GM19035 (cell line): ENCODE results near the gene PSMA5.
A peak's percentile ranks its signal among the peaks of the same experiment; 100 is the strongest.
"Not testable (repeated sequence)": the region's sequence is repeated elsewhere in the genome, so short reads cannot be mapped to it uniquely, and the experiment has no call there.

Experiments
- ATAC-seq: cut with Tn5 transposase; IDR thresholded peaks from one replicate; pipeline ENCODE4 v1.9.1; 2021; ENCODE audit not compliant: unreplicated experiment

The PSMA5 gene

GRCh38 chr1:109433322-109433721, 7.1 kb upstream of the PSMA5 start:
- no peak for ATAC-seq

DNA sequence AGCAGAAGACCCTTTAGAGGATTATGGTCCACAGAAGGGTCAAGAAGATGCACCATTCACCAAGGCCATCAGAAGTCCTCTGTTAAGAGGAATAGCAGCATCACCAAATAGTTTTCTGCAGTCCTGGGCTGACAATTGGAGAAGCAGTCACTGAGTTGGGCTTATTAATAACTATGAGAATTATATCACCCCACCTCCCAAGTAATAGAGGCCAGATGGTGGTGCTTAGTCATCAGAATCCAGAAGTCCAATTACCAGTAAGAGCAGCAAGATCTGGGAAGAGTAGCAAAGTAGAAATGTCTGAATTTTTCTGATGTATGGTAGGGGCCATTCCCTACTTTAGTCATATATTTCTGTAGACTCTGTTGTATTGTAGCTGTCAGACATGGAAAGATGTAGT, 6.1 kb upstream of the PSMA5 start:
- ATAC-seq = no peak

DNA sequence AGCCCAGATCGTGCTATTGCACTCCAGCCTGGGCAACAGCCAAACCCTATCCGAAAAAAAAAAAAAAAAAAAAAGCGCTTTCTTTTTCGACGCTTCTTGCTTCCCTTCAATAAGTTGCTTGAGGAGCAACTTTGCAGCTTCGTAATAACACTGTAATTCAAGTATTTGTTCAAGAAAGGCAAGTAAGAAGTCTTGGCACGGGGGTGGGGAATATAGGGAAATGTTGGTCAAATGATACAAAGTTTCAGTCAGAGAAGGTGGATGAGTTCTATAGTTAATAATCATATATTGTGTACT, 871 bp upstream of the PSMA5 start:
- no peak for ATAC-seq

DNA sequence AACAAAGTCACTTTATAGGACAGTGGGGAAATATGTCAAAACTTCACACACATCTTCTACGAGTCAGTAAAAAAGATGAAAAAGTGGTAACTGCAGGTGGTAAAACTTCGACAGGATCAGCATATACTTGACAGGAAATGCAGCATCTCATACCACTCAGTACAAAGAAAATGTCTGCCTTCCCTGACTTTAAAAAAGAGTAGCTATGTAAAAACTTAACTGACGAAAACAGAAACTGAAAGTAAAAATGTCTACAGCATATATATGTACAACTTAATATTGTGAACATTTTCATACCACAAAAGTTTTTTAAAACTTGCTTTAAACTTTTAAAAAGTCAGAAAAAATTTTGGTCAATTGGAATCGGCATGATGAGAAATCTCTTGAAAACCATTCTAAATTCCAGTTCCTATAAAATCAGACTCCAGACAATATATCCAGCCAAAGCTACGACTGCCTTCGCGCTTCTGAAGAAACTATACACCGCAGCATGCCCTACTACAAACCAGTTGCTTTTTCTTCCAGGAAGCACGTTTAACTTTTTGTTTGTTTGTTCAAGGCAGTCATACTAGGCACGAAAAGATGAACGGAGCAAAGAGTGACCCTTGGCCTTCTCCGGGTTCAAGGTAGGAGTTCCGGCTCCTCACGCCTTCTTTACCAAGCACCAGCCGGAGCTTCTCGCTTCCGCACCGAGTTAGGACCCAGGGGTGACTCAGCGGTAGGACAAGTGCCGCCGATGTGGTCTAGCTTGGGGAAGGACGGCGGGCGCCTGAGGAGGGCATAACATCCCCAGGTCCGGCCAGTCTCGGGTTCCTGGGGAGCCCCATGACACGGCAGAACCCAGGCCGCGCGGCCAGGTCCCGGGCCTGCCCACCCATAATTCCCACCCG, 612 bp downstream of the PSMA5 start:
- peak; percentile 34 for ATAC-seq

DNA sequence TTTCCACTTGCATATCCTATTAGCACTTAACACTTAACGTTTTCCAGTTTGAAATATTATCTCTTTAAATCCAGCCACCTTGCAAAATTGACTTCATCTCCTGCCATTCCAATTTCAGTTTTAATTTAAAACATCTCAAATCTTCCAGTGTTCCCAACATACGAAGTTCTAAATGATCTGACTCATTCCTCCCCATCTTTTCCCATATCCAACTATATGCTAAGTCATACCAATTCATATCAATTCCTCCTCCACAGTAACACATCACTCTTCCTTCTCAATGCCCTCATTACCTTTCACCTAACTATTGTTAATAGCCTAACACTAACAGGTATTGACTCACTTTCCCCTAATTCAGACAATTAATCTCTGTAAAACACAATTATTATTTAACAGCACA, 2.8 kb downstream of the PSMA5 start:
- no peak for ATAC-seq

- ATAC-seq = no peak
Measured at GRCh38 chr1:109412551-109412950, 13.7 kb downstream of the PSMA5 start.

DNA sequence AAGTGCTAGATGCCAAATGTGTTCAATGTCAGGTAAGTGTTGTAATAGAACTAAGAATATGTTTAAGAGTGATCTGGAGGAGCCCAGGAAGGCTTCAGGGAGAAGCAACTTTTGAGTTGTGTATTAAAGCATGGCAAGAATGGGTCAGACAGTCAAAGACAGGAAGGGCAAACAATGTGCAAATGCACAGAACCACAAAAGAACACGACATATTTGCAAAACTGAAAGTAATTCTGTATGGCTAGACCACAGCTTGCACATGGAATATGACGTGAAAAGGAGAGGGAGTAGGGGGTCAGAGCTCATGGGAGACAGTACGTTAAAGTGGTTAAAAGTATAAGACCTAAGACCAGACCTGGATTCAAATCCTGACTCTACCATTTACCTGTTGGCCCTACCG, 21.4 kb downstream of the PSMA5 start:
- ATAC-seq = no peak

DNA sequence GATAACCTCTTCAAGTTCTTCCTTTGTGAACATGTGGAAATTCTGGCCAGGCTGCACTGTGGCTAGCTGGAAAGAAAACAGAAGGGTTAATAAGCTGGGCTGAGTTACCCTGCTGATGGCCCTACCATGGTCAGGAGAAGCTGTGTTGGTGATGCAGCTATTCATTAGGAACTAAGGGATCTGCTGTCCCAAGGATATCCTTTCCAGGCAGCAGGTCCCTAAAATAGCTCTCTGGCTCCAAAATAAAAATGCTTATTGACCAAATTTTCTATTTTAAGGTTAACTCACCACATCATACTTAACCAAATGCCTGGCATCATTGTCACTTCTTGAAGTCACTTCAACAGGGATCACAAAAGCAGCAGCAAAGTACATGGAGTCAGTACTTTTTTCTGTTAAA, 24.2 kb downstream of the PSMA5 start:
- ATAC-seq = no peak

DNA sequence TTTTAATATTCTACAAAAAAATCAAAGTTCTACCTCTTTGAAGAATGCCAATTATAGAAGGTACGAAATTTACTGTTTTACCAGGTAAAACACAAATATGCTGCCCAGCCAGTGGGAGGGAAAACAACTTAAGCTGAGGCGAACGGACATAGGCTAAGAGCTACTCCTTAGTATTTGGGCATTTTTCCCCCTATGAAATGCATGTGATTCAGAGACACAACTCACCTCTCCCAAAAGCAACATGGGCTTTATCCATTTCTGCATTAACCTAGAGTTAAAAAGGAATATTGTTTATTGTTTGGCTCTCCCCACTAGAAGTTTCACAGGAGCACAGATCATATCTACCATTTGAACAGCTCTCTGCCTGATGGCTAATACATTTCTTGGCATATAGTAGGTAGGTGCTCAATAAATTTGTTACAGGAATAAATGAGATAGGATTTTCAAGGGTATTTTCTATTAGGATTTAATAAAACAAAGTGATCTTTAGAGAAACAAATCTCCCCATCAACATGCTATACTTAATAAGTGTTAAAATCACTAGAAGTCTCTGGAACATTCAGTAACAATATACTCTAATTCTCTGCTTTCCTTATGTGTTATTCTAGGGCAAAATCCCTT, 26.1 kb downstream of the PSMA5 start:
- no peak for ATAC-seq

DNA sequence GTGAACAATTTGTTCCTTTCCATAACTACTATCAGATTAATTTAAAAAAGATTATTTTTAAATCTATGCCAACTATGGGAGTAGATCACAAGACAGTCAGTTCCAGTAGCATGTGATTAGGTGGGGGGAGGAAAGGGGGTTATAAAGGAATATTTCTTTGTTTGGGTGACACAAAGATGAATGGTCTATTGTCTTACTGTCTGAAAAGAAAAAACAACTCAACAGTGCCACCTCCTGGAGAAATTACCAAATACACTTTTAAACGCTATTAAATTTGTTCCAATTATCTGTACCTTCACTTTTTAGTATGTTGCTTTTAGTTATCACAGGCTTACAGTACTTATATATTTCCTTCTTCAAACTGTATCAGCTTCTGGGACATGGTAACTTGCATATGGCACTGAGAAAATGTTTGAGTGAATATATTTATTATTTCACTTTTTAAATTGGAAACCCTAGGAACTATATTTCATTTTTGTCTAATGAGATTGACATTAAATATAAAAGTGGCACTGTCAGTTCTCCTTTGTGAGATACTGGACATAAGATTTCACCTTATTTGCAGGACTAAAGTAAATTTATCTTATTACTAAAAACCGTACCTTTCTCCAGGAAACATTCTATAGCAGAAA, 26.8 kb downstream of the PSMA5 start:
- ATAC-seq = no peak

DNA sequence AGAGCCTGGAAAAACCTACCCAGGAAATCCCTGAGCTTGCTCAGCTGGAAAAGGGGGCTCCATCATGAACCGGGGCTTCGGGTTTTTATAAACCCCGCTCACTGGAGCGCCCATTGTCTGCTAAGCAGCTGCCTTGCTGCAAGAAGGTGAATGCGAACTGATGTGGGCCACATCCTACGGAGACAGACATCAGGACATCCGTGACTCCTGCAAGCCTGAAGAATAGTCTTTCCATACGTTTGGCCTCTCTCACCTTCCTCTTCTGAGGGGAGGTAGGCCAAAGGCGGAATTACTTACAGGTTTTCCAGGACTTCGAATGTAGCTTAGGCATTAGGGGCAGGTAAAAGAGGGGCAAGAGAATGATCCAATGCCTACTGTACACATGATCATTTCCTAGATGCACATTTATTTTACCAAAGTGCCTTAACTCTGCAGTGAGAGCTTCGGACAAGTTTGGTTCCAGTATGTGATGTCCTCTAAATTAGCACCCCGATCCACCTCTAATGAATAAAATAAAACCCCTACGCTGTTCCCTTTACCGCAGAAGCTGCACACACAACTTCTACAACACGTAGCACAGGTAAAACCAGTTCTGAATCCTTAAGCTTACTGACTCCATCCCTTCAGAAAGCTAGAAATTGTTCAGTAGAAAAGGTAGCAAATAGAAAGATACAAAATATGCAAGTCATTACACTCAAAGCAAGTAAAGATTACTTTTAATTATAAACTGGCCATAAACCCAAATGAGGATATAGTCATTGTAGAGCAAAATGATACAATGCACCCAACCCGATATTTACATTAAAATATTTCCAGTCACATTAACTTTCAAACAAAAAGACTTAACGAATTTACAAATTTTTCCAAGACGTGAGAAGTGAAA, 27.7 kb downstream of the PSMA5 start:
- no peak for ATAC-seq

GRCh38 chr1:109397581-109398342, 28.5 kb downstream of the PSMA5 start, which contains the start of gene SORT1:
TSS of gene SORT1 (minus strand) at chr1:109397918. CDS start at chr1:109397892, 26 bp downstream.
- ATAC-seq = peak; percentile 83

DNA sequence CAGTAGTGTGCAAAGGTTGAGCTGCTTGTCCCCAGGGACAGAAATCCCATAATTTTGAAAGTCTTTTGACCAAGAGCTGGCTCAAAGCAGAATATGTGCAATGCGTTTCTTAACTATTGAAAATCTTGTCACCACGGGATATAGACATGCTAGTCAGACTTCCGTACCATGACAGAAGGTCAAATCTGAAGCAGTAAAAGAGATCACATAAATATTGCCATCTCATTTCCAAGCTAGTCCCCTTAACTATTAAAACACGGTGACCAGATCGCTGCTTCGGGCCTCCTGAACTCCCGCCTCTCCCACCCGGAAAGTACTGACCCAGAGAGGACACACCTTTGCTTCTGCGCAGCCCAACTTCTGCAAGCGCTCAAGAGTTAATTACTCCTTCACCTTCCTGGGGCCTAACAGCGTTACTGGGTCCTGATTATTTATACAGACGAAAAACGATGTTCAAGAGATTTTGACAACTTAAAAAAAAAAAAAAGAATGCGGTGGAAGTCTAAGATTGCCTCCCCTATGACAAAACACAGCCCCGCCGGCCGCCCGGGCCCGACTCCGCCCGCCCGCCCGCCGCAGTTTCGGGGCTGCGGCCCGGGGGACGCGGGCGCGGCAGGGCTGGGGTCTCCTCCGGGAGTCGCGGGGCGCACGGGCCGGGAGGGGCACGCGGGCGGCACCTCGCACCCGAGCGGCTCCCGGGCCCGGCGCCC, 29.2 kb downstream of the PSMA5 start:
- ATAC-seq = peak; percentile 28

DNA sequence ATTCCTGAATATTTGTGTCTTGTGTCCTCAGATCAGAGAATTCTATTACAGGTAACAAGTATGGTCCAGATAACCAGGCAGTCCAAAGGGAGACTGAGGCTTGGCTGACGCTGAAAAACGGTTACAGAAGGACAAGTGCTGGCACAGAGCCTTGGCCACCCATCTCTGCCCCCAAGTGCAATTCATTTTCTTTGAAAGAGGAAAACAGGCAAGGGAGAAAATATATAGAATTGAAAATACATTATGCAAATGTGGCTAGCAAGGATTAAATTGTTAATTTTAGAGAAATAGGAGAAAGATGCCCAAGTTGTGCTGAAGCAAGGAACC, 29.8 kb downstream of the PSMA5 start:
- no peak for ATAC-seq

- ATAC-seq = no peak
Measured at GRCh38 chr1:109395602-109396512, 30.4 kb downstream of the PSMA5 start.

GRCh38 chr1:109395282-109395599, 31.0 kb downstream of the PSMA5 start:
- ATAC-seq = not testable (repeated sequence)

GRCh38 chr1:109394591-109395281, 31.5 kb downstream of the PSMA5 start:
- no peak for ATAC-seq

- ATAC-seq = no peak
Measured at GRCh38 chr1:109393617-109394233, 32.5 kb downstream of the PSMA5 start.
